HG03103 (cell line): ENCODE data around the gene RBMS2.
A peak's percentile ranks its signal among the peaks of the same experiment; 100 is the strongest.
"Not testable (repeated sequence)": the region's sequence is repeated elsewhere in the genome, so short reads cannot be mapped to it uniquely, and the experiment has no call there.

ENCODE experiments used
- ATAC-seq: cut with Tn5 transposase; IDR thresholded peaks from one replicate; pipeline ENCODE4 v1.9.1; 2021; ENCODE audit warnings: low read depth; ENCODE audit not compliant: unreplicated experiment

RBMS2 gene

DNA sequence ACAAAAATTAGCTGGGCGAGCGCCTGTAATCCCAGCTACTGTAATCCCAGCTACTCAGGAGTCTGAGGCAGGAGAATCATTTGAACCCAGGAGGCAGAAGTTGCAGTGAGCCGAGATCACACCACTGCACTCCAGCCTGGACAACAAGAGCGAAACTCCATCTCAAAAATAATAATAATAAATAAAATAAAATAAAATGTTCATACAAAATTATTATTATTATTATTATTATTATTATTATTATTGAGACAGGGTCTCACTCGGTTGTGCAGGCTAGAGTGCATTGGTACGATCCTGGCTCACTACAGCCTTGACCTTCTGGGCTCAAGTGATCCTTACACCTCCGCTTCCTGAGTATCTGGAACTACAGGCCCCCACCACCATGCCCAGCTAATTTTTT lies 55.6 kb downstream of the RBMS2 start:
- ATAC-seq, result not testable (repeated sequence)

DNA sequence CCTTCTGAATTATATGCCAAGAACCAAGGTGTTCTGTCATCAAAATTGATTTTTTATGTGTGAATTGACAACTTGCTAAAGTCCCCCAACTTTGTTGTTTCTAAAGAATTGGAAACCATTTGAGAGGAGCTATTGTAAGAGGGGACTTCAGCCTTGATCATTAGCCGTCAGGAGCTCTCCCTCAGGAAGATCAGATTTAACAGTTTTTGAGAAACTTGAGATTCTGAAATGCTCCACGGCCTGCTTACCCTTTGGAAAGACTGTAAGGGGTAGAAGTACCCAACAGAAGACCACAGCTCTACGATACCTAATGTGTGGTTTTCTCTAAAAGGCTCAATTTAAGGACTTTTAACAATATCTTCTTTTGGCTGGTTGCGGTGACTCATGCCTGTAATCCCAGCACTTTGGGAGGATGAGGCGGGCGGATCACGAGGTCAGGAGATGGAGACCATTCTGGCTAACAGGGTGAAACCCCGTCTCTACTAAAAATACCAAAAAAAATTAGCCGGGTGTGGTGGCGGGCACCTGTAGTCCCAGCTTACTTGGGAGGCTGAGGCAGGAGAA lies 57.4 kb downstream of the RBMS2 start:
- ATAC-seq, result no peak

DNA sequence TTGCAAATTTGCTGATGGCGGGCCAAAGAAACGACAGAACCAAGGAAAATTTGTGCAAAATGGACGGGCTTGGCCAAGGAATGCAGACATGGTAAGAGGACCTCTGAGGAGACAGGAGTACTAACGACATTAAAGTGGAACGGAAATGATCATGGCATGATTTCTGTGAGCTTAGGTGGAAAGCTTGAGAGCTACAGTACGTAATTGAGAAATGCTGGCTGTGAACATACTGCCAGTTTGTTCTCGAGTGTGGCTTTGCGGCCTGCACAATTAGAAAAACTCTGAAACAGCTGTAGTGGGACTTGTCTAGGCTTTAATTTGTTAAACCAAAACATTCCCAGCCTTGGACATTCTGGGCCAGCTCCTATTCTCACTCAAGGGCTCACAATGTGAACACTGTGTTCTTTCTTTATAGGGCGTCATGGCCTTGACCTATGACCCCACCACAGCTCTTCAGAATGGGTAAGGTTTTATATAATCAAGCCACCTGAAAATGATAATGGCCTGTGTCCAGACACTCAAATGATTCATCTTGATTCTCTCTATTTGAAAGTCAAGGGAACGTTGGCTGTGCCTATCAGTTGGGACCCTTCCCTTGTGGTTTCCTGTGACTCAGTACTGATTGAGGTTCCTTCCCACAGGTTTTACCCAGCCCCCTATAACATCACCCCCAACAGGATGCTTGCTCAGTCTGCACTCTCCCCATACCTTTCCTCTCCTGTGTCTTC lies 60.0 kb downstream of the RBMS2 start:
- no peak for ATAC-seq

DNA sequence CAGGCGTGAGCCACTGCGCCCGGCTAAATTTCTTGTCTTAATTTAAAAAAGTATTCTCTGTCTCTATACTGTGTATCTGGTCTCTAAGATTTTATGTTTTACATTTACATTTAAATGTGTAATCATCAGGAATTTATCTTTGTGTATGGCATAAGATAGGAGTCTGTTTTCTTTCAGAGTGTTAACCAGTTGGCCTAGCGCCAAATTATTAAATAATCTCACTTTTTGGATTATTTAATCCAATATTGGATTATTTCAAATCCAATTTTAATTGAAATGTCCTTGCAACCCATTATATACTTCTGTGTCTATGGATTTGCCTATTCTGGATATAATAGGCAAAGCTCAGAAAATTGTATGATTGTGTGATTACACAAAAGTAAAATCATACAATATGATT lies 63.5 kb downstream of the RBMS2 start:
- no peak for ATAC-seq

DNA sequence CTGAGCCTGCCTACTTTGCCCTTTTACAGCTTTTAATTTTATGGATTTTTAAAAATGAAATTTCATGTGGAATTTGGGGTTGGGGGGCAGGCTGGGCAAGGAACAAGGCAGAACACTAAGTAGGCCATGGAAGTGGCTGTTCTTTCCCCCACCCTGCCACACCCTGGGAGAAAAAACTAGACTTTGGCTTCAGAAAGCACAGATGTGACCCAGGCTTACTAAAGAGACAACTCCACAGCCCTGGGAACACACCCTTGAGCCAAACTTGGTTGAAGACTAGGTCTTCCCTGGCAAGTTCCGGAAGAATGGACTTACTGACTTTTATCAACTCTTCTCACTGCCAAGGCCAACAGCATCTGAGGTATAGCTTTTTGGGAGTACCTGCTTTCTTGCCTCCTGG lies 68.2 kb downstream of the RBMS2 start:
- ATAC-seq, result no peak

DNA sequence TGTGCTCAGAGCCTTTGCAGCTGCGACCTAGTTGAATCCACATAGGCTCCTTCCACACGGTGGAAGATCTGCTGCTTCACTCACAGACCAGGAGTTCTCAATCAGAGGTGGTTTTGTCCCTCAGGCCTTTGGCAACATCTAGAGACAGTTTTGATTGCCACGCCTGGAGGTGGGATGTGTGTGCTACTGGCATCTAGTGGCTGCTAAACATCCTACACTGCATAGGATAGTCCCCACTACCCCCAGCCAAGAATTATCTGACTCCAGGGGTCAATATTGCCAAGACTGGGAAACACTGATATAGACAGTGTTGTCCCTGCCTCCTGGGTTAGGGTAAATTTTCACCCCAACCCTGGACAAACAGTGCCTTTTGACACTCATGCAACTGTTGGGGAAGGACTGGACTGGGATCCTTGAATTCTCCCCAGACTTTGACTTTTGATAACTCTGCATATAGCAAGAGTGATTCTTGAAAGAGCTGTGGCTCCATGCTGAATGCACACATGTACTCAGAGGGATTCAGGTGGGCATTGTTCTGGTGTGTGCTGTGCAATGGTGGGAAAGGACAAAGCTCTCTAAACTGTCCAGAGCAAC lies 68.7 kb downstream of the RBMS2 start:
- ATAC-seq, result peak; percentile 70

DNA sequence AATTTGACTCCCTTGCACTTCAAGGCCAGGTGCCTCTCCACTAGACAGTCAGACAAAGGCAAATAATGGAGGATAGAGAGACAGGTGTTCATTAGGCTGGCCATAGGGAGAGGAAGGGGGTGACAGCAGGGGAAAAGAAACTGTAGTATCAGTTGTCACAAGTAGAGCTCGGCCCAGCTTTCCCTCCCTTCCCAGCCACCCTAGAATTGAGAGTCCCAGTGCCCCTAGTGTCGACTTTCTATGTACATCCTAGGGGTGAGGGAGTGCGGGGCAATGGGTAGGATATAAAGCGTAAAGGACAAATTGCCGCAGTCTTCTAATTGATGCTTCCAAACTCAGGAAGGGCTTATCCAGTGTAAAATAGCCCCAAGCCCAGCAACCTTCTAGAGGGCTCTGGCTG lies 69.5 kb downstream of the RBMS2 start:
- no peak for ATAC-seq

DNA sequence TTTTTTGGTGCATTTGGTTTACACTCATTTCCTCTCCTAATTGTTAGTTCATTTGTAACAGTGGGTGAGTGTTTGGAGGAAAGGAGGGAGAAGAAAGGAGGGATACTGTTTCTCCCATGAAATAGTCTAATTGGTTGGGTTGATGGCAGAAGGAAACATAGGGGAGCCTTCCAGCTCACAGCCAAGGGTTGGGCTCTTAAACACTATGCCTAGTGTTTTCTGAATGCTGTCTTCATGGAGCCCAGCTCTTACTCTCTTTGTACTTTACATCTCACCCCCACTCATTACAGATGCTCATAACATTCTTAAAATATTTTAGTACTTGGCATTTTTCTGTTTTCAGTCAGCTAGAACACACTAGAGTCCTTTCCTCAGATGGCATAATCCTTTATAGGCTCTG lies 70.3 kb downstream of the RBMS2 start:
- no peak for ATAC-seq

DNA sequence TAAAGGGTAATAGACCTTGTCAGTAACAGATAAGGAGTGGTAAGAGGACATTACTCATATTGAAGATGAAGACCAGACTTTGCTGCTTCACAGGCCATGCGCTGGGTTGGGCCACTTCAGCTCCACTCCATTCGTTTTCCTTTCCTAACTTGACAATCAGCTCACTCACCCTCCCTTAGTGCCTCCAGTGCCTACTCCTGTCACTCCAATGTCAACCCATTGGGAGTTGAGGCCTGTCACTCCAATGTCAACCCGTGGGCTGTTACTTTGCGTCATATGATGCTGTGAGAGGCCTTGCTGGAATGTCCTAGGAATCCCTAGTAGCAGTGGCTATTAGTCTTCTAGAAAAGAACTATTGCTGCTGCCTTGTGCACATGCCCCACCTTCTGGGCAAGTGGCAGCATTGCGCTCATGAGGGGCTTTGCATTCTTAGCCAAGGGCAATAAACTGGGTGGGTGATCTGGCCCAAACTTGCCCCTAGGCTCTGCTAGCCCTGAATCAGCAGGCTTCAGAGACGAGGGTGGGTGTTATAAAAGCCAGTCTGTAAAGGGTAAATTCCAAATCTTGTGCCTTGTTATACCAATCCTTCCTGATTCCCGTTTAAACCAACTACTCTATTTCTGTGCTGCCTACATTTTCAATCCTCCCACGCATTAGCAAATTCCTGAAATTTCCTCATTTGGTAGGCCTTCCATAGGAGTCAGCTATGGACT lies 72.4 kb downstream of the RBMS2 start:
- no peak for ATAC-seq

DNA sequence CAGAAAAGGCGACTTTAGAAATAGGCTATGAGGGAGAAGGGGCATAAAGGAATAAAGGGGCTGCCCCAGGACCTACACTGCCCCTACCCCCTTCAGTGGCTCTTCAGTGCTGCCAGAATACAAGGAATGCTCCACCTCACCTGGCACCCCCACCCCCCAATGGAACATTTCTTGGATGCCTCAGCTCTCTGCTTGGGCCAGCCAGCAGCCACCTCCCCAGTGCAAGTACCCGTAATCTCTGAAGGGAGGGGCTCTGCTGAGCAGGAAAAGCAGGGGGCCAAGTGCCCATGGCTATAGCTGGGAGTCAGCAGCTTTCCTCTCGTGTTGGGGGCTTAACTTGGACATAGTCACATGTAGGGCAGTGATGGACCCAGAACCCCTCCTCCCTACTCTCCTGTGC lies 75.2 kb downstream of the RBMS2 start:
- no peak for ATAC-seq

DNA sequence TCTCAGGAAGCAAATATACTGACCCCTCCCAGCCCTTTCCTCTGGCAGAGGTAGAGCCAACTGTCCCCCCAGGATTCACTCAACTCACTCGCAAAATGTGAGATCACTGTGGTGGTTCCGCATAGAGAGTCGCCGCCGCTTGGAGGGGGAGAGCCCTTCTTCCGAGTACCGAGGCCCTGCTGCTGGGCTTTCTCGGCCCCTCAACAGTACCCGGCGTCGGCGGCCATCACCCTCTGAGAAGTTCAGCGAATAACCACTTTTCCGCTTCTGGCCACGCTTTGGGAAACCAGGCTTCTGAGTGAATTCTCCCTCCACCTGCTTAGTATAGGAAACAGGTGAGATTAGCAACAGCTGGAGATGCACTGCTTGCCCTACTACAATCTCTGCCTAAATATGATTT lies 77.4 kb downstream of the RBMS2 start:
- ATAC-seq, result no peak

DNA sequence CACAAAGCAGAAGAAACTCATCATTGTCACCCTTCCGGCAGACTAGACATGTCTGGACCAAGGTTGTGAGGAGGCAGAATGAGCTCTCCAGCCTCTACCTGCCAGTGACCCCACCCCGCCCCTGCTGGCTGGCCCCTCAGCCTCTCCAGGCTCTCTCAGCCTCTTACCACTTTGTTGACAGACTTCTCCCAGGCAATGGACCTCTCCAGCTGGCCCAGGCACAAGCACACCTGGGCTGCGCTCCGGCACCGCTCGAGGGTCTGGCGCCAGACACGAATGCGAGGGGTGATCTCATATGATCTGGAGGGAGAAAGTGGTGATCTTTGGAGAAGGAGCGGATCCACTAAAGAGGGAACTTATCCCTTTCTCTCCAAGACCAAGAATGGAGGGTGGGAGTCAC lies 78.2 kb downstream of the RBMS2 start:
- no peak for ATAC-seq

DNA sequence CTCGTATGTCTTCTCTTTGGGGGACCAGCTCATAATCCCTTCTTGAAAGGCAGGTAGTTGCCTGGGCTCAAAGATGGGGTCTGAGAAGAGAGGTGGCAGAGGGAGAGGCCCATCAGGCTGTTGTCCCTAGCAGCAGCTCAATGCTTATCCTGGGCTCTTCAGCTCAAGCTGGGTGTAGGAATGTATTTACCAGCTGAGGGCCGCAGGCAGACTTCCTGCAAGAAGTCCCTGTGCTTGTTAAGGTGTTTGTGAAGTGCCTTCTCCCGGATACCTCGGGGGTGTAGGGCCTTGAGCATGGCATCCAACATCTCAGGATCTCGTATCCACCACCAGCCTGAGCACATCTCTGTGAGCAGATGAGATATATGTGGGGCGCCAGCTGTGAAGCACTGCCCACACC lies 79.1 kb downstream of the RBMS2 start:
- no peak for ATAC-seq

DNA sequence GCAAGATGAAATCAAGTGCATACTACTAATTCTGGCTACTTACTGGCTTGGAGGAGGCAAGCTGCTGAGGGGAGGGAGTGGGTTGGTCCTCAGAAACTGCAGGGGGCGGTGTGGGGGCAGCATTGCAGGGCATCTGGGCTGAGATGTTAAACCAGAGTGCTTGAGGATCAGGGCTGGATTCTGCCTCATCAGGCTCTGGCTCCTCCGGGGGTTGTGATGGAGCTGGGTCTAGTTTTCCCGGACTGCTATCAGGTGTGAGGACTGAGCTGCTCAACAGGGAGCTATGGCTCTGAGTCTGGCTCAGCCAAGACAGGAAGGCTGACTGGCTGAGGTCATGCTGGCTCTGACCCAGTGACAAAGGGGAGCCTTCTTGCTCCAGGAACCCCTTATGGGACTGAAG lies 79.9 kb downstream of the RBMS2 start:
- ATAC-seq, result no peak

DNA sequence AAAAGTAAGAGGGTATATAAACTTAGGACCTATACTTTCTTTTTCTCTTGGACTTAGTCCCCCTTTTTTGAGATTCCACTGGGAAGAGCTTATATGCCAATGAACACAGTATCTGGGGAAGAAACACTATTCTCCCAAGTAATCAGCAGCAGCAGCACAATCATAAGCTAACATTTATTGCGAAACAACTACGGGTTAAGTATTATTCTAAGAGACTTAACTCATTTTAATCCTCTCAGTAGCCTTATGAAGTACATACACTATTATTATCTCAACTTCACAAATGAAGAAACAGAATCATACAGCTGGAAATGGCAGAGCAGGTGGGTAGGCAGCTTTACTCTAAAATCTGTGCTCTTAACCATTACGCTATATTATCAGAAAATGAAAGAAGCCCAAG lies 80.6 kb downstream of the RBMS2 start:
- ATAC-seq, result no peak

DNA sequence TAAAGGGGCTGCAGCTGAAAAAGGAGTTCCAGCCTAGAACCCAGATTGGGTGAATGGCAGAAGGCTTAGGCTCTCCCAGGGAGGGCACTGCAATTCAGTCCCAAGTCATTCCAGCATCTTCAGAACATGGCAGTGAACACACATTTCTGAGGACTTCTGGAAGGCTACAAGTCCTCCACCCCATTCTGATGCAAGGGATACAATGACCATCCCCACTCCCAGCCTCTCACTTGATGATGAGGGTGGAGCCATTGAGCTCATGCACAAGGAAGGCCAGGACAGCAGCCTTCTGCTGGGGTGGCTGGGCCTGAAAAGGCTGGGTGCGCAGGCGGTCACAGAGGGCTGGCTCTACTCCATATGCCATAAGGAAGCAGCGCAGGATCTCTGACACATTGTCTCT lies 82.7 kb downstream of the RBMS2 start:
- no peak for ATAC-seq

DNA sequence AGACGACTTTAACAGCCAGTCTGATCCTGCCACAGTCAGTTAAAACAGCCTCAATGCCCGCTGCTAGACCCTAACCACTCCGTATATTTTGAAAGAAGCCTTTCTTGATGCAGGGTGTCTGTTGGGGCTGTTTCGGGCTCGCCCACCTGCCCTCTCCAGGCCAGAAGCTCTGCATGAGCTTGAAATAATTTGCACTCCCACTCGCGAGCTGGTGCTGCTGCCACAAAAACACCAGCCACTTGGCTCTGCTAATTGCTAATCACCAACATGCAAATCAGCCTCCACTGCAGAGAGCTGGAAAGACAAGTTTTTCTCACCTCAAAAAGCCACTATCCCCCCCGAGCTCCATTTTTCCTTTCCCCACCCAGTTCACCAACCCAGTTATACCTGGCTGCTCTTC lies 93.0 kb downstream of the RBMS2 start:
- ATAC-seq, result no peak

DNA sequence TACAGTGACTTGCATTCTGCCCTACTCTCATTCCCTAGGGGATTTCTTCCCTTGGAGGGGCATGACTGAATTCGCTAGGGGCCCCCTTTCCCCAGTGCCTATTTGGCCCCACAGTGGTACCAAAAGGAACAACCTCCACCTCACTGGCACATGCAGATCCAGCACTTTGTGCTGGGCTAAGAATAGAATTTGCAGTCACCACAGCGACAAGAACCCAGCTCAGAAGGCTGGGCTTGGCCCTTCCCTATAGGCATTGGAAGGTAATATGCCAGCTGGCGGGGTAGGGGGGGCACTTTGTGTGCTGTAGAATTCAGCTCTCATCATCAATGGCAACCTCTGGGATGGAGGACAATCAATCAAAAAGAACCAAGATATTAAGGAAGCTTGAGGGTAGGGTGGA lies 94.6 kb downstream of the RBMS2 start:
- no peak for ATAC-seq

DNA sequence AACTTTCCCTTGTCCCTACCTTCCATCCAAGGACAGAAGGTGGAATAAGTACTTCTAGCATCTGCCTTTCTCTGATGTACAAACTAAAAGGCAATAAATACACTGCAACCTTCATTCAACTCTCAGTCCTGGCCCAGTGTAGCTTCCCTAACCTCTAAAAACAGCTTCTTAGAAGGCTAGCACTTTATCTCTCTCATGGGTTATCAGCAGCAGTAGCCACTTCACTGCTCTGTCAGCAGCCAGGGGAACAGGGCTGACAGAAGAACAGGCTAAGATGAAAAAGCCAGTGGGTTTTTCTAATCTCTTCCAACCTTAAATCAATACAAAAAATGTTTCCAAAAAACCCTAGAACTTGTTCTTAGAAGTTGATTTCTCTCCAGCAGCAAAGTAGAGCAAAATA lies 95.3 kb downstream of the RBMS2 start:
- ATAC-seq, result no peak

DNA sequence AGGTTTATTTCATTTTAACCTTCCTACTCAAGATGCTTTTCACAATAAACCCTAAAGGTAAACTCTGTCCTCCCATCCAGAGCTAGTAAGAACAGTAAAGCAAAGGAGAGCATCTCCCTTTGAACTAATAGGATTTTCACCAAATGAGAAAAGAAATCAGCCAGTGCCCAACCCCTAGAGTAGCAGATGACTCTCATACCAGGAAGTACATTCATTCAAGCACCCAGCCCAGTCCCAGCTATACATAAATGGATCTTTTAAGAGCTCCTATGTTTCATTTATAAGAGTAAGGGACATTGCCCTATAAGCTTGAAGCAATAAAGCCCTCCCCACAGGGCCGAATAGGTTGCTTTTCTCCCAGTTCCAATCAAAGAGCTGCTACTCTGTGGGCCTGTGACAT lies 100.9 kb downstream of the RBMS2 start:
- ATAC-seq, result no peak

DNA sequence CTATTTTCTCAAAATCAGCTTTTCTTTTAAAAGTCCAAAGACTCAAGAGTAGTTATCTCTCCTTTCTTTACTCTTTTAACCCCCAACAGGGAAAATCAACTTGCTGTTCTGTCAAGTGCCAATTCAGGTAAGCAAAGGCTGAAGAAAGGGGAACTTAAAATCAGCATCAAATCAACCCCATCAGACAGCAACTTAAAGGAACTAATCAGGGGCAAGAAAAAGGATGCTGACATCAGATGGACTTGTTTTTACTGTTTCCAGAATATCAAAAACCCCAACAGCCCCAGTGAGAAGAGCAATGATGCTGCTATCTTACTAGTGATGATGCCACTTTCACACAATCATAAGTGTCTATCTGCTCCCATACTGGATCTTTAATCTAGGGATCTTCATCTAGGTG lies 105.1 kb downstream of the RBMS2 start:
- no peak for ATAC-seq
